Measurements from ENCODE around the gene MYBPC2.
"Not testable (repeated sequence)": the region's sequence is repeated elsewhere in the genome, so short reads cannot be mapped to it uniquely, and the experiment has no call there.

MYBPC2 gene

GRCh38 chr19:50467566-50467965 is 34.9 kb downstream of the MYBPC2 start:
- ATAC-seq = no peak
- TF ChIP-seq ZNF8 (CRISPR knock-in tag; IDR thresholded peaks at IDR 0.05) = no peak
- TF ChIP-seq ZNF565 (CRISPR knock-in tag; conservative IDR thresholded peaks at IDR 0.05; ENCODE audit: low read depth) = no peak
- TF ChIP-seq ZFP30 (CRISPR knock-in tag; IDR thresholded peaks at IDR 0.05) = no peak
- no peak for TF ChIP-seq PATZ1 (CRISPR knock-in tag; IDR thresholded peaks at IDR 0.05; ENCODE audit: borderline replicate concordance)
- no peak for TF ChIP-seq POU6F1 (CRISPR knock-in tag; IDR thresholded peaks at IDR 0.05; ENCODE audit: borderline replicate concordance, low read depth)
- no peak for TF ChIP-seq PPARA (CRISPR knock-in tag; IDR thresholded peaks at IDR 0.05; ENCODE audit: borderline replicate concordance)
- TF ChIP-seq TOX (CRISPR knock-in tag; IDR thresholded peaks at IDR 0.05; ENCODE audit: borderline replicate concordance) = no peak
- no peak for TF ChIP-seq OSR1 (CRISPR knock-in tag; IDR thresholded peaks at IDR 0.05)
- no peak for TF ChIP-seq CSDC2 (CRISPR knock-in tag; IDR thresholded peaks at IDR 0.05)

- ATAC-seq = no peak
- TF ChIP-seq PPARA (CRISPR knock-in tag; IDR thresholded peaks at IDR 0.05; ENCODE audit: borderline replicate concordance) (no peak), CSDC2 (CRISPR knock-in tag; IDR thresholded peaks at IDR 0.05) (no peak), RARB (CRISPR knock-in tag; IDR thresholded peaks at IDR 0.05) (no peak), CSRNP3 (CRISPR knock-in tag; IDR thresholded peaks at IDR 0.05) (no peak), ZFP30 (CRISPR knock-in tag; IDR thresholded peaks at IDR 0.05) (no peak), TOX (CRISPR knock-in tag; IDR thresholded peaks at IDR 0.05; ENCODE audit: borderline replicate concordance) (no peak), SNAI2 (CRISPR knock-in tag; IDR thresholded peaks at IDR 0.05) (no peak)
Observed at GRCh38 chr19:50468818-50469217, 36.1 kb downstream of the MYBPC2 start.

- ATAC-seq = not testable (repeated sequence)
Observed at GRCh38 chr19:50473336-50473735, 40.6 kb downstream of the MYBPC2 start.

GRCh38 chr19:50475101-50475568 is 42.4 kb downstream of the MYBPC2 start:
- no peak for TF ChIP-seq ARNTL (CRISPR knock-in tag; IDR thresholded peaks at IDR 0.05; ENCODE audit: borderline replicate concordance, low read depth)
- no peak for ATAC-seq

- ATAC-seq = no peak; the same call in 2 of the 3 replicates
Observed at GRCh38 chr19:50475736-50476223, 43.1 kb downstream of the MYBPC2 start.

GRCh38 chr19:50476224-50476906 is 43.7 kb downstream of the MYBPC2 start, which contains the start of the genes EMC10 and GARIN5A:
EMC10 (plus strand) TSS chr19:50476507; CDS start chr19:50476545, 38 bp downstream.
GARIN5A (minus strand) TSS chr19:50476848; CDS start chr19:50476388, 460 bp downstream.
- ATAC-seq = peak; percentile 95
- 0 out of 2 replicates have a peak, but pooled peaks have one; percentile 58 for TF ChIP-seq ZFP3 (CRISPR knock-in tag; IDR thresholded peaks at IDR 0.05)
- 0 out of 2 replicates have a peak, but pooled peaks have one; percentile 39 for TF ChIP-seq ZNF565 (CRISPR knock-in tag; conservative IDR thresholded peaks at IDR 0.05; ENCODE audit: low read depth)
- TF ChIP-seq CSRNP3 (CRISPR knock-in tag; IDR thresholded peaks at IDR 0.05) = no peak

More at GRCh38 chr19:50475736-50476223, 43.1 kb downstream of the MYBPC2 start:
- TF ChIP-seq ZC3H10 (CRISPR knock-in tag; IDR thresholded peaks at IDR 0.05) (no peak), ZFP3 (CRISPR knock-in tag; IDR thresholded peaks at IDR 0.05) (no peak), SNAI2 (CRISPR knock-in tag; IDR thresholded peaks at IDR 0.05) (no peak), RARB (CRISPR knock-in tag; IDR thresholded peaks at IDR 0.05) (no peak)

Measured in SK-N-SH treated with all-trans-retinoic acid at 6 μM for 48 hours (cell line).